ENCODE data around the gene S100A6.

- TF ChIP-seq CTCF (IDR thresholded peaks at IDR 0.05) (no peak), POLR2AphosphoS5 (IDR thresholded peaks at IDR 0.05; ENCODE audit: insufficient read depth in 1 of 2, low read depth in 1 of 2) (no peak)
These were observed 42.7 kb upstream of the S100A6 start for GRCh38 chr1:153578490-153578889.
